HL-60/S4 (cell line): ENCODE results near the gene ITGB1BP1.

Experiments used
- in situ Hi-C: fragments of 300-500 bp; cut with MboI; formaldehyde crosslinking; loops from 2 replicates; pipeline ENCODE4 v1.14.3; 2022; ENCODE audit warnings: low sequenced_read_pairs

ITGB1BP1 gene

DNA sequence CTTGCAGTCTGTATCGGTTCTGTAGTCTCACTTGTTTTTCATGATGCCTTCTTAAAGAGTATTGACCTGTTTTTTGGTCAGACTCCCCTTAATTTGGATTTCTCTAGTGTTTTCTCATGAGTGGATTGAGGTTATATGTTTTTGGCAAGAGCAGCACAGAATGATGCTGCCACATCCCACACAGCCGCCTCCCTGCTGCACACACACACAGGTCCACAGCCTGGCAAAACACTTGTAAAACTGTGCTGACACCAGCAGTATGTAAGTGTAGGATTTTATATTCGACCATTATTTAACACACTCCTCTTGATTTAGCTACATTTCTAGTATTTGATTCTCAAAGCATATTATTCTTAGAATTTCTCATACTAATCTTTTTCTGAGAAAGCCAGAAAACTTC, 68.1 kb downstream of the ITGB1BP1 start:
- in situ Hi-C loops, result no loop called here

DNA sequence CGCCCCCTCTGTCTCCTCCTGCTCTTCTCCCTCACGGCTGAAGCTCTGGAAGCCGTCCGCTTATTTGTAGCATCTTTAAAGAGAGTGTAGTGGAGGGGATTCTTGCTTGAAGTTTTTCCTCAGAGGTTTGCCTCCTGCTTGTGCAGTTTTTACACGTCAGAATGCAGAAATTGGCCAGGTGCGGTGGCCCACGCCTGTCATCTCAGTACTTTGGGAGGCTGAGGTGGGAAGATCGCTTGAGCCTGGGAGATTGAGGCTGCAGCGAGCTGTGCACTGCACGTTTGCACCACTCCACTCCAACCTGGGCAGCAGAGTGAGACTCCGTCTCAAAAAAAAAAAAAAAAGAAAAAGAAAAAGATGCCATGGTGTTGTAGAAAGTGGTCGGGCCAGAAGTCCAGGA, 69.0 kb downstream of the ITGB1BP1 start:
- in situ Hi-C loops, result no loop called here
